ENCODE data around the gene CAPN8.

- TF ChIP-seq TEAD4 (IDR thresholded peaks at IDR 0.05) (peak; percentile 21; the same call in 1 of the 2 replicates), TAF1 (IDR thresholded peaks at IDR 0.05; ENCODE audit: low read depth) (no peak), MAX (IDR thresholded peaks at IDR 0.05) (no peak), RAD21 (IDR thresholded peaks at IDR 0.05; ENCODE audit: low read depth) (peak; percentile 68), FOXM1 (IDR thresholded peaks at IDR 0.05; ENCODE audit: borderline replicate concordance, low read depth) (no peak)
- TF ChIP-seq, protein P1, sequence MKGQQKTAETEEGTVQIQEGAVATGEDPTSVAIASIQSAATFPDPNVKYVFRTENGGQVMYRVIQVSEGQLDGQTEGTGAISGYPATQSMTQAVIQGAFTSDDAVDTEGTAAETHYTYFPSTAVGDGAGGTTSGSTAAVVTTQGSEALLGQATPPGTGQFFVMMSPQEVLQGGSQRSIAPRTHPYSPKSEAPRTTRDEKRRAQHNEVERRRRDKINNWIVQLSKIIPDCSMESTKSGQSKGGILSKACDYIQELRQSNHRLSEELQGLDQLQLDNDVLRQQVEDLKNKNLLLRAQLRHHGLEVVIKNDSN (IDR thresholded peaks at IDR 0.05): no peak
Observed at GRCh38 chr1:223531742-223532341, 133.7 kb downstream of the CAPN8 start.

Measured in Ishikawa (cell line).